Left cardiac atrium (tissue), 2 donors: ENCODE data around the gene INPP1. TPM values are rescaled to one million over a fixed set of nuclear protein-coding genes. Genes with fewer than 3 reads are reported as not detected.

ENCODE experiments used
- total RNA-seq, 2 donors: library from RNA; stranded (reverse); fragmentation: NEBNext Ultra II Directional; extraction: Animal tissue kit (Norgen Biotek cat#: 25700); gene quantifications; one replicate each; pipeline ENCODE4 v1.2.1, GENCODE V29; 2021
- donor health status: DM: no; HTN: yes; CAD: no; lungs with severe emphysema.
- donor health status: DM: yes; HTN: yes; CAD: no.

Gene INPP1
- total RNA-seq, 2 donors from 2014 or later, result 29.9 to 43.6 TPM

Other genes starting within 250 kb of the INPP1 start
- 10 to 100 TPM; 24.7 to 28.0 TPM for gene HIBCH, start 23.8 kb upstream of the INPP1 start, total RNA-seq
- gene MFSD6, start 64.8 kb downstream of the INPP1 start, total RNA-seq, result 10 to 100 TPM; 26.7 to 29.8 TPM
- gene NEMP2, start 191.1 kb downstream of the INPP1 start, total RNA-seq, result 1 to 10 TPM; 4.5 to 5.0 TPM